Omental fat pad (tissue), 4 donors: Measurements from ENCODE around the gene TRPC4. TPM values are rescaled to one million over a fixed set of nuclear protein-coding genes. Genes with fewer than 3 reads are reported as not detected.
"Not testable (repeated sequence)": the region's sequence is repeated elsewhere in the genome, so short reads cannot be mapped to it uniquely, and the experiment has no call there.

ENCODE experiments used
- ATAC-seq: fragments of 150-250 bp; one replicate; pipeline ENCODE4 v1.9.1; 2016; ENCODE audit warnings: mild to moderate bottlenecking, moderate library complexity; ENCODE audit not compliant: low FRiP score
- DNase-seq: peaks from one replicate; pipeline ENCODE4 v3.0.0-alpha.2; 2019; ENCODE audit warnings: low spot score
- CTCF ChIP-seq, 3 donors: fragments of 450-650 bp; IDR thresholded peaks; one replicate each; pipeline ENCODE4 v1.5.1; 2016 to 2017; ENCODE audit warnings: antibody characterized with exemption in 3 of 3, mild to moderate bottlenecking in 3 of 3, moderate library complexity in 2 of 3
- small RNA-seq: library from RNA; depleted of rRNA; stranded (forward); fragments of <200 nt; gene quantifications from one replicate; pipeline ENCODE3, GENCODE V24; 2016
- total RNA-seq, 4 donors: library from RNA; depleted of rRNA; stranded (reverse); fragments of >200 nt; gene quantifications; one replicate each; pipeline ENCODE4 v1.1.0, GENCODE V29; 2016

TRPC4 gene
- total RNA-seq, 4 donors from 2014 or later: 0.56 to 1.4 (median 0.95) TPM

GRCh38 chr13:37596805-37597204 is 272.8 kb downstream of the TRPC4 start:
- DNase-seq (no peak), ATAC-seq (no peak)
- TF ChIP-seq CTCF (IDR thresholded peaks at IDR 0.05): no peak

GRCh38 chr13:37595162-37595561 is 274.4 kb downstream of the TRPC4 start:
- no peak for ATAC-seq
- no peak for TF ChIP-seq CTCF (IDR thresholded peaks at IDR 0.05)
- DNase-seq: no peak

GRCh38 chr13:37594550-37594949 is 275.0 kb downstream of the TRPC4 start:
- DNase-seq: no peak

GRCh38 chr13:37589381-37589780 is 280.2 kb downstream of the TRPC4 start:
- DNase-seq, ATAC-seq: not testable (repeated sequence)

More at GRCh38 chr13:37594550-37594949, 275.0 kb downstream of the TRPC4 start:
- no peak for ATAC-seq
- no peak for TF ChIP-seq CTCF (IDR thresholded peaks at IDR 0.05)

- ATAC-seq: no peak
- TF ChIP-seq CTCF (IDR thresholded peaks at IDR 0.05): no peak
- DNase-seq: no peak
Observed at GRCh38 chr13:37587236-37587635, 282.3 kb downstream of the TRPC4 start.

Small RNAs within 50 kb of the gene (small RNA-seq; reads per million reads assigned to genes)
- gene RNA5SP26: not detected
